IPS-NIHi7 (cell line): ENCODE results near the gene GMDS.
A peak's percentile ranks its signal among the peaks of the same experiment; 100 is the strongest.

ENCODE experiments used
- DNase-seq: peaks from one replicate; pipeline ENCODE4 v3.0.0; 2012; ENCODE audit warnings: mixed read lengths; ENCODE audit errors: extremely low spot score

GMDS gene

DNA sequence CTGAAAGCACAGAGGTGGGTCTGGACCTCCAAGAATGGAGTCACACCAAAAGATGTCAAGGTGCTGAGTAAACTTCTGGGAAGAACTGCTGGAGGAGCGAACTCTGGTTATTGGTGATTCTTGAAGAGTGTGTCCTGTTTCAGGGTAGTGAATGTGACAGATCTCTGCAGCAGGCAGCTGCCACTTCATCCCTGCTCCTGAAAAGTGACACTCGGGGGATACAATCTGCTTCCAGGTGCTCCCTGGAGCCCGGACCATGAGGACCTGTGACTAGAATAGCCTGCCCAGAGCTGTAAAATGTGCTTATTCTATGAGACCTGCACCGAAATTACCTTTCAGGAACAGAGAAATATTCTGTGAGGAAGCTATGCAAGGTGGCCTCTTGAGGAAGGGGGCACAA lies 444.6 kb downstream of the GMDS start:
- DNase-seq = no peak

DNA sequence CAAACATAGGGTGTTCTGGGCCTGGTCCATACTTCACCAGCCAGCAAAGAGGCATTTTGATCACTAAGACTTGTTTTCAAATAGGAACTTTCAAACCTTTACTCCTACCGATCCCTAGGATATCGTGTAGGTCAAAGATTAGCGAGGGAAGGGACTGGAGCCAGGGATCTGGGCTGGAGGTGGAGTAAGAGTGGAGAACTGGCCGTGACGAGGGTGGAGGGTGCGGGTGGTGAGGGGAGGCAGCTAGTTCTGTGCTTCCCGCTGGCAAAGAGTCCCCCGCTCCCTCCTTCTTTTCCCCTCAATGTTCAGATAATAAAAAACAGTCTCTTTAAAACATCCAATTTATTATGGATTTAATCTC lies 446.5 kb downstream of the GMDS start:
- DNase-seq = no peak

DNA sequence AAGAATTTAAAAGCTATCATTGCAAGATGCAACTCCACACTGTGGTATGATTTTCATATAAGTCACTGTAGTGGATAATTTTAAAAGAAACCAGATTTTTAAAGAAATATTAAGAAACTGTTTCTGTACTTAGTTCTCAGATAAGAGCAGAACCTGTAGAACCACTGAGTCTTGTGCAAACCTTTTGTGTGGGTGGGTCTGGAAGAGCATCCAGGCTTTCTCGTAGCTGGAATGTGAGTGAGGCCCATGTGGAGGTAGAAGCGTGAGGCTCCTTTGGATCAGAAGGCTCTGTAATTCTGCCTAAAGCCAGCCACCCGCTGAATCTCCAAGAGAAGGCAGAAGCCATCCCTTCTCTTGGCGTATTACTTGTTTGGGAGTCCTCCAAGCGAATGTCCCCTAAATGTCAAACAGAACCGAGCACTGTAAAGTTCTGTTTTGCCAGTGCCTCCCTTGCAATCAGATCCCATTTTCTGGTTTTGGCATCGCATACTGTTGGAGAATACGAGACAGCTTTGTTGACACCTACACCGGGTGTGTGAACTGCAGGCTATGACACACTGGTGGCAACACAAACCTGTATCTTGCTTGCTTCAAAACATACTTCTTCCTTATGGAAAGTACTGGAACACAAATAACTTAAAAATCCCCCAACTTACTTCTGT lies 447.0 kb downstream of the GMDS start:
- DNase-seq = no peak

DNA sequence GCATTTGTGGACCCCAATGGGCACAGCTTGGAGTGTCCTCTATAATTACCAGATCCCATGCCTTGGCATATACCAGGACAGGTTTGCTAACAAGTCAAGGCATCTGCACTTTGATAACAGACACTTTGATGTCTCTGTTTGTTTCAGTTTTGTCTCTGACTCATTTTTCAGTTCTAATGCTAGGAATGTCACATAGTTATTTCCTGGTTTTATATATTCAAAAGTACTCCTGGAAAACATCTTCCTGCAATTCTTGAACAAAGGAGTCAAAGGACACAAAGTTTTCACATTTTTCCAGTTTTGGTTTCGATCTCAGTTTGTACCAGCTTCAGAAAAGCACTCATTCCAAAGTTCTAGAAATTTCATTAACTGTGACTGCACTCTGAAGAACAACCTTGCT lies 447.6 kb downstream of the GMDS start:
- DNase-seq = no peak

DNA sequence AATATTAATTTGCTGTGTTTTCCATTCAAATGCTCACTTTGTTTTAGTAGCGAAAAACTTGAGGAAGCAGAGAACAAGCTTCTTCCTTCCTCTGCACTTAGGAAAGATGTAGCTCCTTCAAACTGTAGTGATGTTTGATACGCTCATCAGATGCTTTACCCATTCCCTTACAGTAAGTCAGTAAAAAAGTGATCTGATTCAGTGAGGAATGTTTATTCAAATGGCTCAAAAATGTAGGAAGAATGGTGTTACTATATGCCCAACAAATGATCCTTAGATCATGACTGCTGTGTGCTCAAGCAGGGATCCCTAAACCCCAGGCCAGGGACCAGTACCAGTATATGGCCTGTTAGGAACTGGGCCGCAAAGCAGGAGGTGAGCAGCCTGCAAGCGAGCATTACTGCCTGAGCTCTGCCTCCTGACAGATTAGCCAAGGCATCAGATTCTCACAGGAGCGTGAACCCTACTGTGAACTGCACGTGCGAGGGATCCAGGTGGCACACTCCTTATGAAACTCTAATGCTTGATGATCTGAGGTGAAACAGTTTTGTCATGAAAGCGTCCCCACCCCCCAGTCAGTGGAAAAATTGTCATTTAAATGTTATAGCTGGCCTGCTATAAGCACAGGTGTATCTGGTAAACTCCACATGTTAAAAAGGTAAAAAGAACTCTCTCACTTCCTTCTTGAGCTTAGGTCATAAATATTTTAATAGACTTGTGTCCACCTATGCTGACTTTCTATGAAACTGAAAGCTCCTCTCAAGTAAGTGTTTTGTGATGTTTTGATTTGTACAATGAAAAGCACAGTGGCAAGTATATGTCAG lies 448.5 kb downstream of the GMDS start:
- DNase-seq = no peak

DNA sequence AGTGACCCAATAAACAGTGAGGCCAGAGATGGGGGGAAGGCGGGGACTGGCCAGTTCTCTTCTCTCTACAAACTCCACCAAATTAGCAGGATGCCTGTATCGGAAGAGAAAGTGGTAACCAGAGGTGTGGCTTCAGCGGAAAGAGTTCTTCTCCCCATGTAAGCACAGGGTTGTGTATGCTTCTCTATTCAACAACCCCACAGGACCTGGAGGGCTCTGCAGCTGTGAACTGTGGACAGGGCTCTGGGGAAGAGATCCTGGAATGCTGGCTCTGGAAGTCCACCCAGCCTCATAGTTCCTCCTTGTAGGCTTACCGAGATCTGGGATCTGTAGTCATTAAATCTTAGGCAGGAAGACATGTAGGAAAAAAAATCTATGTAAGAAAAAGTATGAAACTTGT lies 449.5 kb downstream of the GMDS start:
- no peak for DNase-seq

DNA sequence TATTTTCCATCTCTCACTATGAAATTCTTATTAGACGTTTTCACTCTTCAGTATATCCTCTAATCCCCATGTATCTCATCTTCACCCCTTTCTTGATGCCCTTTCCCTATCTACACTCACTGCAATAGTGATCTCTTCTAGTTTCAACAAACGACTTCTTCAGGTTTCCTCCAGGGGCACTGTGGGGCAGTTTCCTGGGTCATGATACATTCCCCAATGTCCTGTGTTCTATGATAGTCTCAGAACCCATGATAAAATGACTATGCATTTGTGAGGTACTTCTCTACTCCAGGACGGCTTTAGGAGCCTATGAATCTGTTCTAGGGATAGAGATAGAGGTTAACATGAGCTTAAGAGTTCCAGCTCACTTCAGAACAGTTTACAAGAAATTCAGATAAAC lies 452.4 kb downstream of the GMDS start:
- DNase-seq = peak; percentile 60

DNA sequence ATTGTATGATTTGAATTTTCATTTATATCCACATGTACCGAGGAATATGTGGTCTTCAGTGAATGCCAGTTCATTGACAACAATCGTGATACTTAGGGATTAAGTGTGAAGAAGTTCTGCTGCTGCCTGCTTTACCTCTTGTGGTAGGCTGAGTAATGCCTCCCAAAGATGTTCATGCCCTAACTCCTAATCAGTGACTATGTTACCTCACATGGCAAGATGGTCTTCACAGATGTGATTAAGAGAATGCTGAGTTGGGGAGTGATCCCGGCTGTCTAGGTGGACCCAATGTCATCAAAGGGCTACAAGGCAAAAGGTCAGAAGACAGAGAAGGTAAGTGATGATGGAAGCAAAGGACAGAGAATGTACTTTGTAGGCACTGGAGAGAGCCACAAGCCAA lies 454.7 kb downstream of the GMDS start:
- no peak for DNase-seq

DNA sequence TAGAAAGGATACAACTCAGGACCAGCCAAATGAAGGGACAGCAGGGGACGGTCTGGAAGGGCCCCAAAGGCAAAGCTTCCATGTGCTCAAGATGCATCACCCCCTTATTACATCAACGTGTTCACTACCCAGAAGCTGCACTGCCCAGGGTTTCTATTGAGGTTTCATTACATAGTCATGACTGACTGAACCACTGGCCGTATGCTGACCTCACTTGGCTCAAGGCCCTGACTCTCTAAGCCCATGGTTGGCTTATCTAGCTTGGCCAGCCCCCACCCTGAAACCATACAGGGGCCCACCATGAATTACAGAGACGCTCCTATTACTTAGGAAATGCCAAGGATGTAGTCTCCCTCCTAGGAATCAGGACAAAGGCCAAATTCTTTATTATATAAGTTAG lies 456.3 kb downstream of the GMDS start:
- DNase-seq = no peak

DNA sequence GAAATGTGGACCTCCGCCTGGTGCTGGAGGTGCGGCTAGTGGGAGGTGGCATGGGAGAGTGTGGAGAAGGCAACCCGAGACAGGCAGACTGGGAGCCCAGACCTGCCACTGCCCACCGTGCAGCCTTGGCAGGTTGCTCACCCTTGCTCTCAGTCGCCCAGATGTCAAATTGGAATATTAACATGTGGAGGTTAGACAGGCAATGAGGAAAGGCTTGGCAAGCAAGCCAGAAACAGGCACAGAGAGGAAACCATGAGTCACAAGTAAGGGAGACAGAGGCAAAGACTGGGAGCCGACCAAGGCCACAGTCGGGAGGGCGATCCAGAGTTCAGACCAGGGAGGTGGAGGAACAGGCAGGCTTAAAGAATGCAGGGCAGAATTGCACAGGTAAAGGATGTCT lies 457.5 kb downstream of the GMDS start:
- no peak for DNase-seq

DNA sequence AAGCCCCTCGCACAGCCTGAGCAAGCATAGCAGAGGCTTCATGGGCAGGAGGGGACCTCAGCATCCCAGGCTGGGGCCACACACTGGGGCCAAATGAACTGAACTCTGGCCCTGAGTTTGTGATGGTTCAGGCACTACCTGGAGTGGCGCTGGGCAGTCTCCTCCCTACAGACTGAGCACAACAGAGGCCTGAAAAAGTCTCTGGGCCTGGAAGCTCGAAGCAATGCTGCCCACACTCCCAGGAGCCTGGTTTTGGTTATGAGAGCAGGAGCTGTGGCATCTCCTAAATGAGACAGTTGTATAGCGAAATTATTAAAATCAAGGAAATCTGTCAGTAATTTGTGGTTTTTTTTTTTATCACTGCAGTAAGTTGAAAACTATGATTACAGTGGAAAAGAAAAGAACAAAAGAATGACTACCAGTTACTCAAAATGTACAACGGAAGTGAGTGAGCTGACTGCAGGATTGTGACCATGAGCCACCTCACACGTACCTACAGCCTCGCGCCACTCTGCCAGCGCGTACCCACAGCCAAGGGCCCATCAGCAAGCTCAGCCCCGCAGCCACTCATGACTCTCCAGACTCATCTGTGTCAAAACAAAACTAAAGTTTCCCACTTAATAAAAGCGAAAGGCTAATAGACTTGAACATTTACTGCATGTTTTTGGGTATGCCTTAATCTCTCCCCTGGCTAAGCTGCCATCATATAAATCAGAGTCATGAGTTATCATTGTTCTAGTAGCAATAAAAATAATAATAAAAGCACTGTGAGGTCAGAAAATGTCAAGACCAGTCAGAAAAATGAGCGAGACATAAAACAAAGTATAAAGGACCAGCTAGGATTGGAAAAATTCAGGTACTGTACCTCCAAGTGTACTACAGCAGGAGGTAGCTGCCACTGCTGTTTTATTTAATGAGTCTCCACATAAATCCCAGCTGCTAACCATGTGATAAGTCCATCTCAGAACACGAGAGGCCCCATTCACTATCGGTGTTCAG lies 458.7 kb downstream of the GMDS start:
- no peak for DNase-seq

DNA sequence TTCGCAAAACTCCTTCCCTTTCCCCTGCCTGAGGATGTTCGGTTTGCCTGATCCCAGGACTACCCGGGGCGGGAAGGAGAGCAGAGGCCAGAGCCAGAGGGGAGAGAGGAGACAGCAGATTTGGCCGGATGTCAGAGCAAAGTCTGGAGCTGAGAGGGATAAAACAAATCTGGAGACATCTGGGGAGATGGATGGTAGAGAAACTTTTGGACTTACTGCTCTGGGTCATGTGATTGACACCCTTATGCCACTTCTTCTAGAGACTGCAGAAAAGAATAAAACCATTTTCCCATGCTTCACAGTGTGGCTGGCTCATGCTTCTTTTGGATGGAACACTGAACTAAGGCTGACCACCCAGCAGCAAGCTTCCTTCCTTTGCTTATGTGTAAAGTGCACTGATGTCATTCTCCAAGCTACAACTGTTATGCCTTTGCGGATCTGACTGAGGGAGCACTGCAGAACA lies 461.0 kb downstream of the GMDS start:
- DNase-seq = no peak

DNA sequence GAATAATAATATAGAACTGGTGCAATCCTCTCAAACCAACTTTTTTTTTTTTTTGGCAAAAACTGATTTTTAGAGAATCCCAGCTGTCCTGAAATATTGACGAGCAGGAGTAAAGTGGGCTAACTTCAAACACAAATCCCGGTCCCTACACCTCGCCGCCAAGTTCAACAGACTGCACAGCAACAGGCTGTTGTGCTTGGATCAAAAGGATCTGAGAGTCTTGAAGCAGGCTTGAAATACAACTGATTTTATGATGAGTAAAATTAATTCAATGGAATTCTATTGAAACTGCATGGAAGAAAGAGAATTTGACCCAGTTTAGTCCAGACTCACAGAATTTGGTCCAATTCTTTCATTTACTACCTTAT lies 463.6 kb downstream of the GMDS start:
- DNase-seq = no peak

DNA sequence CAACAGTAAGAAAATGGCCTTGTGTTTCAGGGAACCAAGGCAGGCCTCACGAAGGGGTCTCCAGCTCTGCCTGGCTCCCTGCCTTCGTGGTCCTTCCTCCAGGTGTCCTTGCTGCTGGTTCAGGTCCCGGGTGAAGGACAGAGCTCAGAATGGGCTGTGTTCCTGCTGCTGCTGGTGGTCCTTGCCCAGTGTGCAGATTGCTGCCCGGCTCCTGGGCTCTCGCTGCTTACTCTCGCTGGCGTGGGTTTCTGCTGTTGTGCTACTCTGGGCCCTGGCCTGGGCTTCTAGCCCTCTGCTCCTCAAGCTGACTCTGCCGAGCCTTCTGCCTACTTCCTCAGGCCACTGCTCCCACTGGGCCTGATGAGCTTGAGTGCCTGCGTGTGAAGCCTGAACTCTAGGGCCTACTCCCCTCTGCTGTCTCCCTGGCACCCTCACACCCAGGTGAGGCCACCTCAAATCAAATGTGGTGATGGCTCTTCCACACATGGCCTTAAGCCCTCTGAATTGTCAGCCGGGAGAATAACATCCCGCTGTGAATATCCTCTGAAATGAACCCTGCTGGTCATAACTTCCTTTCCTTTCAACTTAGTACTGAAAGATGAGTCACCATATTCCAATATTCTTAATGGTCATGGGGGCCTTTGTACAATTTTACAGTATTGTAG lies 464.1 kb downstream of the GMDS start:
- DNase-seq = no peak

DNA sequence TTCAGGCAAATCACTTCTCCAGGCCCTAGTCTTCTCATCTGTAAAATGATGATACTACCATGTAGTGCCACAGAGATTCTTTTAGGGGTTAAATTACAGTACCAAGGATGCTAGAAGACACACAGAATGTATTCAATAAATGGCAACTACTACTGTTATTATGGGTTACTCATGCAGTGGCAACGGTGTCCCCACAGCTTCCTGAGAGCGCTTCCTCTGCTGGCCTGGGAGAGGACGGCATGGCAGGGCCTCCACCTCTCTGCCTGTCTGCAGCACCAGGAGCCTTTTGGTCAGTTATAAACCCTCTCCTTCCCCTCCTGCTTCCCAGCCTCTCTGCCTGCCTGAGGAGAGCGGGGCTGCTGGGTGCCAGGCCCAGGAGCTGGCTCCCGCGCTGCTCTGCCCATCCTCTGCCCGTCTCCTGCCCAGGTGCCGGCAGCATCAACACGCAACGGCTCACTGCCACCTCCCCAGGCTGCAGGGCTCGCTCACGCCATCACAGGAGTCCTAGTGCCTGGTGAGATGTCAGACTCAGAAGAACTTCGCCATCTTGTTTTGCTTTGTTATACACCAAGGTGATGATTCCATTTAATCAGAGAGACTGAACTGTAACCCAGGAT lies 465.0 kb downstream of the GMDS start:
- DNase-seq = no peak

DNA sequence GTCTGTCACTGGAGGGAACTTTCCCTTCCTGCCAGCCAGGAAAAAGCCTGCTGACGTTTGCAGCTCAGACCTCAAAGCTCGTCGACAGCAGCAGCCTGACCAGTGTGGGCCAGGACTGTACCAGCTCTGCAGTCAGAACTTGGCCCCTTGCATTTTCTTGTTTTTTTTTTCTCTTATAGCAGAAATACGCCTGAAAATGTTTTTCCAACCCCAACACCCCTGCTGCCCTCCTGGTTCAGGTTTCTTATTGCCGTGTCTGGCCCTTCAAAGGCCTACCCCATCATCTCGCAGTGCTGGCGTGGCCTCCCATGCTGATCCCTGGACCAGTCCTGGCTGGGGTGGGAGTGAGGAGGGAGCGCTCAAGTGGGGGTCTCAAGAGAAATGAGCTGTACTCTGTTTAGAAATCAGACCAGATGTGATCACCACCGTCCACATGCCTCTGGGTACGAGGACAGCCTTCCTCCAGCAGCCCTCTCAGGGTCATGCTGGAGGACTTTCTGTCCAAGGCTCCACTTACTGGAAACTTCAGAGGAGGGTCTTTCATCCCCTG lies 466.6 kb downstream of the GMDS start:
- no peak for DNase-seq

DNA sequence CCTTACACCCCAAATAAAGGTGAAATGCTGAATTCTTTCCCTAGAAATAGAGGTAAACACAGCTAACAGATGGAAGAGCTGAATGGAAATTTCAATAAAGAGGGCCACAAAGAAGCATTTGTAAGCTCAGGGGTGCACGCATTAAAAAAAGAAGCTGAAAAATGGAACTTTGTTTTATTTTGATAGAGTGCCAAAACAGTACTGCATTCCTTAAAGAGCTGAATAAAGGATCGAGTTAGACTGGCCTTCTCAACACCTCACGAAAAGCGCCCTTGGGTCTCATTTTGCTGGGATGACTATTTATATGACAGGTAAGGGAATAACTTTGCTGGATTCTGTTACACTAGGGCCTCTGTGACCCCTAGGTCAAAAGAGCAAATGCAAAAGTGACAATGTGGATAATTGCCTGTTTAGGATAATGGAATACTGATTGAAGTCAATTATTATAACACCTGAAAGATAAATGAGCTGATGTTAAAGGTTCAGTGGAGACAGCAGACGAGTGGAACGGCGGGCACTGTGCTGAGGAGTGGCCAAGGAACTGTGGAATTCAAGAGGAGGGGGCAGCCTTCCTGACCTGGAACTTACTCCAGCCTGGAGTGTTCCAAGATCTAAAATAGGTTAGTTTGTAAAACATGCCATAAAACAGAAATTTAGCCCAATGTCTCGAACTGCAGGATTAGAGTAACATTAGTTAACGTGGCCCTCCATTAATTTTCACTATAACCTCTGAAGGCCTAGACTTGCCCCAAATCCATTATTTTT lies 467.3 kb downstream of the GMDS start:
- DNase-seq = no peak

DNA sequence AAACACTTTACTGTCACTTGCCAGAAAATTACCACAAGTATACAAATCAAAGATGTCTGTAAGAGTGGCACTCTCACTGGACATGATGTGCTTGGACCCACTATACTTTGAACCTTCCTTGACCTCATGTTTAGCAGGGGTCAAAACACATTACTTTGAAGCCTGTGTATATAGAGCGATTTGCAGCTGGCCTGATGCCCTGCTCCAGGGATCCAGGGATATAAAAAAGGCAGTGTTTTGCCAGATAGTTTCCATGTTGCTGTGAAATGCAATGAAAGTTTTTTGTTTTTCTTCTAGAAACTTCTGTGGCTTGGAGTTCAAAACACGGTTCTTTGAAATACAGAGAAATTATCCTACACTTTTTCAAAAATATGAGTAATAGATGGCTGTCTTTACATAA lies 470.0 kb downstream of the GMDS start:
- no peak for DNase-seq

DNA sequence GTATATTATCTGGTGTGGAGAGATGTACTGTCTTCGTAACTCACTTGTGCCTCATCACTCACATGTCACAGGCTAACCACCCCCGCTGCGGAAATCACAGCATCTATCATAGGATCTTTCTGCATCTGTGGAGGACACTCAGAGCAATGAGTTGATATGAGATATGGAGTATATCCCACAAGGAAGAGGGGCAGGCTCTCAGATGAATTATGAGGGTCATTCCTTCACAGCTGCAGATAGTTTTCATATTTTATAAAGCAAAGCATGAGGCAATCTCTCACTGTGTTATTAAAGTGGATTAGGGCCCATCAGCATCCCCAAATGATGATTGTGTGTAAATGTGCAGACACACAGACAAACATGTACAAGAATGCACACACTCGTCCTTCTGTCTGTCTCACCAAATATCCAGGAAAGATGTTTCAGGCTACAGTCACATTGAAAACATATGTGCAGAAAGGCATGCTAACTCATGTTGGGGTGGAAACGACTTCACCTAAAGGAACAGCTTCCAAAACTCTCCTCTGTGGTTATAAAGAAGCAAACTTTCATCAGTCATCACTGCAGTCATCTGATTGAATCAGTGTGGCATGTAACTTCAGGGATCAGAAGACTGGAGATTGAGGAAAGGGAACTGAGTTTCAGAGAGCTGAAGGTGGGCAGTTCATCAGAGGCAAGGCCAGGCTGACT lies 471.0 kb downstream of the GMDS start:
- DNase-seq = no peak

DNA sequence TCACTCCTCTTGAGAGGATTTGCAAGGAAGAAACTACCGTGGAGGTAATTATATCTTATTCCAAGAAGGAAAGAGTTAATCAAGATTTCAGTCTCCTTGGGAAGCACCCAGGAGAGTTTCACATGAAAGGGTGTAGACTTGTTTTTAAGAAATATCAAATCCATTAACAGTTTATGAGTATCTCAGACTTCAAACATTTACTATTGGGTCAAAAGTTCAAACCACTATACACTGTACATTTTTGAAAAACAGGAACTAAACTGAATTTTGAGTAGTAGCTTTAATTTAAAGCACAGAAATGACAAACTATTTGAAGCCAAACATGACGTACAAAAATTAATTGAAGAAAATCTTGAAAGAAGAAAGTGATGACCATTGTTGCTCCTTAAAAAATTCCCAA lies 471.7 kb downstream of the GMDS start:
- DNase-seq = no peak
